ENCODE data around the gene RUFY1.

Gene RUFY1

DNA sequence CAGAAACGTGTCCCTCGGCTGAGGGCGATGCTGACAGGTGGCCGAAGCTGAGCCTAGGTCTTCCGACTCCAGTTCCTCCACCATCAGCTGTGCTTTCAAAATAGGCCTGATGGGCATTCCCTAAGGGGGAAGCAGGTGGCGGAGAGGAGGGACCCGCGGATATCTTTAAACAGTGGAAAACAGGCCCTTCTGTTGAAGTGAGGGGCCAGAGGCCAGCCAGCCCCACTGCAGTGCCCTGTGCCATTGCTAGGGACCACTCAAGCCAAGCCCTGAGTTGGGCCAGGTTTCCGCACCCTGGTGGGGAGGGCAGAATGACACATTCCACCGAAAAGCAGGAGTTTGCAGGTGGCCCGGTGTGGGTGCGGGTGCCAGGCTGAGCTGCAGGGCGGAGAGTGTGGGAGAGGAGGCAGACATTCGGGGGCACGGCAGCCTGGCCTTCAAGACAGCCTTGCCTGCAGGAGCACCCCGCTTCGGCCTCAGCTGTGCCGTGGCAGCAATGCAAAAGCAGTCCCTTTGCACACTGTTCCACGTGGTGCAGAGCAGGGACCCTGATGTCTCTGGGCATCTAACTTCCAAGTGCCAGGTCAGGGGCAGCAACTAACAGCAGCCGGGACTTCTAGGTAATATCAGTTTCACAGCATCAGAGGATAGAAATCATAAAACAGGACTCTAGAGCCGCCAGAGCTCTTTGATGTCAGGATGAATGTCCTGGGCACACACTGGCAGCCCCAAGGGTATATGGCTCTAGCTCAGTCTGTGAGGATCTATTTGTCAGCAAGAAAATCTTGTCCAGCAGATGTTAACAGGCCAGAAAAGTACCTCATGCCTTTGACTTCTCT is 55.9 kb downstream of the RUFY1 start:
- DNase-seq: no peak

DNA sequence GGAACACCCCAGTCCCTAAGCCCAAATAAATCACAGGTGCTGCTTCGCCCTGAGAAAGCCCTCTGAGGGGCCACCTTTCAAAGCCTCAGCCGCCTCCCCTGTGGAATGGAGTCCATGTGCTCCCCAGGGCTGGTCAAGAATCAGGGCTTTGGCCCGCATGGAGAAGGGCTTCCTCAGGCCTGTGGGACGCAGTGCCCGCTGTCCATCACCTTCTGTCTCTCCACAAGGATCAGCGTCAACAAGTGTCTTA is 56.5 kb downstream of the RUFY1 start:
- DNase-seq: no peak

GRCh38 chr5:179607160-179607931 is 57.0 kb downstream of the RUFY1 start:
- no peak for DNase-seq

- no peak for DNase-seq
Measured at GRCh38 chr5:179608131-179608581, 57.8 kb downstream of the RUFY1 start.

GRCh38 chr5:179609834-179610108 is 59.4 kb downstream of the RUFY1 start:
- DNase-seq: no peak

DNA sequence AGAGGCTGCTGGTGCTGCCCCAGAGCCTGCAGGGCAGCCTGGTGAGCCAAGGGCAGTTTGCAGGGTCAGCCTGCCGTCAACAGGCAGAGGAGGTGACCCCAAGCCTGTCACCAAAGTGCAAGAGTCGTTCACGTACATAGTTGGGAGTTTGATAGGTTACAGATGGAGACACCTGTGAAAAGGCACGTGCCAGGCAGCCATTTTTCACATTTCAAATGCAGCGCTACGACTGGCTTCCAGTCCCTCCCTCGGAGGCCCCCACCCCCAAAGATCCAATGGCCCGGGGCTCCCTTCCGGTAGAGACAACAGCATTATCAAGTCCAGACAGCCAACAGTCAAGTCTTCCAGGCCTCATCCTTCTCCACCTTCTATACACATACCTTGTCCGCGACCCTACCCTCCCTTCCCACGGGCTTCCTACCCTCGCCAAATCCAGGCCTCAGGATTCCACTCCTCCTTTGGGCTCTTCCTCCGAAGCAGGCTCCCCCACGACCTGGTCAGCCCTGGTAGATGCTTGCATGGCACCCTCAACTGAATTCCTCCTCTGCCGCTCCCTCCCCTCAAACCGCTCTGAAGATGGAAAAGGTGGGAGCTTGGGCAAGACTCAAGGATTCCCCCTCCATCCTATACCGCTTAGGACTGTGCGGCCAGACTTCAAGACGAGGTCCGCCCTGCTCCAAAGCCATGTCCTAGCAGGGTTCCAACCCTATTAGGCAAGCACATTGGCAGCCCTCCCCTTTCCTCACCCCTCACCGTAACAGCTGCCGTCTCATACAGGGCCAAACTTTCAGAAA is 60.0 kb downstream of the RUFY1 start:
- DNase-seq: no peak

DNA sequence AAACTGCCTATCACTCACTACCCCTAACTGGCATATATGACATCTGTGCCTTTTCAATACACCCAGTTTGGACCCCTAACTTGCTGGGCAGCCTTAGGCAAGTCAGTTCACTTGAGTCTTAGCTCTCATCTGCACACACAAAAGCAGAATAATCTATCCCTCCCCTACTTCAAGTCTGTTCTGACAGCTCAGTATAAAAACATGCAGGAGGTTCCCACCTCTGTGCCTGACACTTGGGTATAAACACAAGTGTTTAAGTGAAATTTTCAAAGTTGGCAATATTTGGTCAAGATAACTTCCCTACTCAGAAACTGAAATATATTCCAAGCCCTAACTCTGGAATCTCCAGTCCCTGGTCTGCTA is 60.5 kb downstream of the RUFY1 start:
- no peak for DNase-seq

GRCh38 chr5:179612577-179613459 is 62.5 kb downstream of the RUFY1 start:
- no peak for DNase-seq

DNA sequence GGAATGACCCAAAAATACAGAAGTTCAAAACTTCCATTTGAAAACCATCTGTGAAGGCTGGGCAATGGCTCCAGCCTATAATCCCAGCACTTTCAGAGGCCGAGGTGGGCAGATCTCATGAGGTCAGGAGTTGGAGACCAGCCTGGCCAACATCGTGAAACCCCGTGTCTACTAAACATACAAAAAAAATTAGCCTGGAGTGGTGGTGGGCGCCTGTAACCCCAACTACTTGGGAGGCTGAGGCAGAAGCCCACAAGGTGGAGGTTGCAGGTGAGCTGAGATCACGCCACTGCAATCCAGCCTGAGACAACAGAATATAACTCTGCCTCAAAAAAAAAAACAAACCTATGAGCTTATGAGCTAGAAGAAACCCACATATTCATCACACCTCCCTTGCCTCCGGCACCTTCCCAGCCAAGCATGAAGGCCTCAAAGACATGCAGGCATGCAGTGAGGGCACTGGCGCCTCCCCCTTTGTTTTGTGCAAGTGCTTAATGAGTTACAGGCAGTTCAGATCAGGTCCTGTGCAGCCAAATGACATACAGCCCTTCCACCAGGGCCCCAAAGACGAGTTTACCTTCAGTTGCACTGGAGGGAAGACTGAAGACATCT is 63.2 kb downstream of the RUFY1 start:
- no peak for DNase-seq

DNA sequence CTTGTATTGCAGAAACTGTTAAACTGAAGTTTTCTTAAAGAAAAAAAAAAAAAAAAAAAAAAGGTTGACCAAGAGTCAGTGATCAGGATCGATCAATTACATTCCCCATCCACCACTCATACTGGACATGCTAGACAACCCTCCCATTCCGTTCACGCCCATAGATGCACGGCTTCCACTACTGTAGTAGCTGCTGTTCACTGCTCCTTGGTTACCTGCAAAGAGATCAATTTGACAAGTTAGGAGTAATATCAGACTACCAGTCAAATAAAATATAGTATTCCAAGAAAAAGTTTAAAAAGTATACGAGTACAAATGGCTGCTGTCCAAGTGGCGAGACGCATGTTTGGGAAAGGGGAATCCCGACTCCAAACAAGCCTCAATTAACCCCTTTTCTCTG is 64.4 kb downstream of the RUFY1 start:
- no peak for DNase-seq

DNA sequence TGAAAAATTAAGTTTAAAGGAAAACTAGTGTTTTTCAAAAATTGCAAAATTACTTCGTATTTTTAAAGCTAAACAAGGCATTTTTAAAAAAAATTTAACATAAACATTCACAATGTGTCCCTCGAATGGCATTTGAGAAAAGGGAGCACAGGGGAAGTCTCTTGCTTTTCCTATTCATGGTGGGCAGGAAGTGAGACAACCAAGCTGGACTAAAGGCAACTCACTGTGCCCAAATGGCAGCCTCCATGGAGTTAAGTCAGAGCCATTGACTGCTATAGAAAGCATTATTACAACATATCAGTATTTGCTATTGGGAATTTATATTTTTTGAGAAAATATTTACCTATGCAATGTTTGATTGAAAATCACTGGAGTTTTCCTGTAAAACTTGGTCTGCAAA is 64.8 kb downstream of the RUFY1 start:
- DNase-seq: no peak

DNA sequence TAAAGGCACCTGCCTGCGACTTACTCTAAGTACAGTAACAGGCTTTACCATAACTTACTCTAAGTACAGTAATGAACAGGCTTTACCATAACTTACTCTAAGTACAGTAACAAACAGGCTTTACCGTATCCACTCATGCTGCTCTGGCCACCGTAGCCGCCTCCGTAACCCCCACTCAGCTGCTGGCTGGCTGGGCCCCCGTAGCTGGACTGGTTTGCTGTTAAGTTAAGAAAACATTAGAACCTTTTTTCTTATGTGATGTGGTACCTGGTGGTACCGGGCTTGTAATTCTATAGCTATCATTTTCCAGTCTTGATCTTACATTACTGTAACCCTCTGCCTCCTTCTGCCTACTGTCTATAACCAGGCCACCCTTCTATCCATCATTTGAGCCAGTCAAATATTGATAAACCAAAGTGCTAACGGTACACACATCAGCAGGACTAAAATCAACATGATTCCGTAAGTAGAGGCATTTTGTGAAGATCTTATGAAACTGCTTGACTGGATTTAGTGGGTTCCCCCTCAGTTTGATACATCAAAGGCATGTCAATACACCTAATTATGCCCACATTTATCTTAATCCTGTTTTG is 65.7 kb downstream of the RUFY1 start:
- DNase-seq: no peak

DNA sequence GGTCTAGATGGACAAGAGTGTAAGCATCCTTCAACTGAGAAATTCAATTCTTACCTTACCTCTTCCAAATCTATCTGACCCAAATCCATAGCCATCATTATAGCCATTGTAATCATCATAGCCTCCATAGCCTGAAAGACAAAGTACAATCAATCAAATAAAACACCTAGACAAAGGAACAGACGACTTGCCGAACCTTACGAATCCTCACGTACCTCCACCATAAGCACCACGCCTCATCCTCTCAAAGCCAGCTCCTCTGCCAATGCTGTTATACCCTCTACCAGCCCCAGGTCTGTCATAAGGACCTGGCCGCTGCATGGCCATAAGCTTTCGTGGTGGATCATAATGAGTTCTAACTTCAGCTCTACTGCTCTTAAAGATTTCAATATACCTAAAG is 67.6 kb downstream of the RUFY1 start:
- no peak for DNase-seq

DNA sequence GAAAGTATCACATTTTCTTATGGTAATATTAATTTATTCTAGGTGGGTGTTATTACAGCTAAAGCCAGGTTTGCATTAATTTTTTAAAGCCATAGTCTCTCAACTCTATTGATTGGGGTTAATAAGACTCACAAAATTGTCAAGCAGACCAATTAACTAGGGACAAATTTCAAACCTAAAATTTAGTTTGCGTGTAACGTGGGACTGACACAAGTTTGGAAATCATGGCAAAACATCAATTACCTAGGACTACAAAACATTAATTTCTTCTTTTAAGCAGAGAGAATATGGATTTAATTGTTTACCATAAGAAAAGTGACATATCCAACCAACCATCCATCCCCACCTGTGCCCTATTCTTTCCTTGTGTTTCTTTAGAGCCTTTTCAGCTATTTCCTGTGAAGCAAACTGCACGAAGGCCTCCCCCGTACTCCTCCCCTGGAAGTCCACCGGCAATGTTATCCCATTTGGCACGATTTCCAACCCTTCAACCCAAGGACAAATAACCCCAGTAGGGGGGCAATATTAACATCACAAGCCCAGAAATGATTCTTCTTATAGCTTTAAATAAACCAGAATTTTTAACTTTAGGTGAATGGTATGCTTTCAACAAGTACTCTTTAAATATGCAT is 68.7 kb downstream of the RUFY1 start:
- peak; percentile 32 for DNase-seq

GRCh38 chr5:179619776-179620175 is 69.4 kb downstream of the RUFY1 start:
- DNase-seq: no peak

DNA sequence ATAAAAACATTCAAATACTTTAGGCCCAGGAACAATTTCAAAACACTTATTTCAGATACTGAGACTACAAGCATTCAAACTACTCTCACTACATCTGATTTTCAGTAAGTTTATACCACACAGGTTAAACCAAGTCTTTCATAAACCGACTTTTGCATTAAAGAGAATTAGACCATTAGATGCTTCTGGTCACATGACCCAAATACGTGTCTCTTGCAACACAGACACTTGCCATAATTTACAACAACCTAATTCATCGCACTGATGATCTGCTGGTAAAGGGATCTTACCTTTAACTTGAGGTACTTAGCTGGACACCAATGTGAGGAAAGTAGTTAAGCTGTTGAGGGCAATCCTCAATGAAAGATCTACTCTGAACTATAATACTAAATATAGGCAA is 69.9 kb downstream of the RUFY1 start:
- DNase-seq: no peak

- DNase-seq: no peak
Measured at GRCh38 chr5:179620703-179621350, 70.5 kb downstream of the RUFY1 start.

DNA sequence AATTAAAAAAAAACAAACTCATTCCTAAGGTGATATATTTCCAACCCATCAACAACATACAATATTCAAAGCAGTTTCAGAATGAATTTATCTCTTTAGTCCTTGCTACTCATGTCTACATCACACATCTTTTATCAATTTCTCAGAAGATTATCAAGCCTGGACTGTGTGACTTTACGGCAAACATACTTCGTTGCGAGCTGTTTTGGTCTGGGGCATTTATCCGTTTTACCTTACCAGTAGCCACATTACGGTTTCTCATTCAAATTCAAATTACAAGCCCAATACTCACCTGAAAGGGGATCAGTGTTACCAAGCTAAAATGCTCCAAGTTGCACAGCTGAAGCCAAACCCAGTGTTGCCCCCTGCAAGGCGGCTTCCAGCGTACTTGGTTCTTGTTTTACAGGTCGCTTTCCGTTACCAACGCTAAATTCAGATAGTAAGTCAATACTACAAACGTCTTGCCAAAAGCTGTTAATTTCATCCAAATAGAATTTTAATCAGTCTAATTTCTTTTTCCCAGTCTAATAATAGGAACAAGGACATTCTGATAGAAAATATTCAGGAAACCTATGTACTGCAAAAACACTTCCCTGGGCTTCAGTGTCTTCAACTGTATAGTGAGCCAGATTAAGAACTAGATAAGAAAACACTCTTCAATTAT is 71.3 kb downstream of the RUFY1 start:
- DNase-seq: no peak

DNA sequence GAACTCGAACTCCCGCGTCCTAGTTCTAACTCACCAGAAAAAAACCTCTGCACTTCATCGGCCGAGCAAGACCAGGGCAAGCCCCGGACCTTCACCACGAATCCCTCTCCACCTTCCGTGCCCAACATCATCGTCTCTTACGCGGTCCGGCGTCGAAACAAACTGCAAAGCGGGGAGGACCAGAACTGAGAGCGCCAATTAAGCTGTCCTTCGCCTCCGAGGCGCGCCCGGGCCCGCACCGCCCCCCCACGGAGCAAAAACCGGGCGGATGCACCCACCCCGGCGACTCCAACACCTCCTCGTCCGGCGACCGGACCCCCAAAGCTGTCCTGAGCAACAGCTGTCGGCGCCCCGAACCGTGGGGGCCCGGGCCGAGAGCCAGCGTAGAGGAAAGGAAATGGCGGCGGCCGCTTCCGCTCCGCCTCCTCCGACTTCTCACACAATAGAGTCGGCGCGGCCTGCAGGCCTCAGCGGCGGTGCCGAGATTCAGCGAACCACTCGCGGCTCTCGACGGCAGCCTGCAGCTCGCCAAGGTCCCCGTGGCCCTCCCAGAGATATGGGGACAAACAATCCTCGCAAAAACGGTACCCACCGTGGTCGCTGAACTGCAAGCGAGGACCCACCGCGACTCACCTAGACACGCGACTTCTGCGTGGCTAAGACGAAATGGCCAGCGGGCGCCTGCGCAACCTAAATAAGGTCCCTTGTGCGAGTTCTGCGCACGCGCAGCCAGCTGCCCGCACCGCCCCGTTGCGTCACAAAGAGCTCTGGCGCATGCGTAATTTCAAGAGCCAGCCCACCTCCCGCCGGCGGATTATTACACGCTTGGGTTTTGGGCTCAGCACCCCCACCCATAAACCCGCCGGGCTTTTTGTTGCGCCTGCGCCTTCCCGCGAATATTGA is 72.9 kb downstream of the RUFY1 start, which contains the start of gene HNRNPH1:
Gene HNRNPH1, minus strand, starts transcription at position 669 of the 903 bp plus-strand sequence. Its CDS starts 538 bp downstream, at position 131.
- DNase-seq: peak; percentile 100
